T-cell (primary cell): ENCODE results near the gene JMJD8. TPM values are rescaled to one million over a fixed set of nuclear protein-coding genes. Genes with fewer than 3 reads are reported as not detected.

Source experiments
- ATAC-seq, 4 experiments: fragments of 200-7000 bp in 3 of 4; fragments of 150-1000 bp in 1 of 4; cut with Tn5 transposase; replicated peaks in 1 of 4; 1 replicate in 3 of 4; 2 replicates in 1 of 4; pipeline ENCODE4 v1.10.0; 2021; ENCODE audit warnings: moderate library complexity in 3 of 4, mild to moderate bottlenecking in 2 of 4, moderate number of reproducible peaks in 1 of 4
- CTCF ChIA-PET, 2 donors: fragments of 300-600 bp; sonication (Branson Sonifier 250); formaldehyde crosslinking; loops; one replicate each; lab custom pipeline; 2022; ENCODE audit warnings: antibody characterized with exemption in 2 of 2; lab: Charles Lee
- POLR2A ChIA-PET, 2 donors: fragments of 300-600 bp; sonication (Branson Sonifier 250); formaldehyde crosslinking; loops; one replicate each; lab custom pipeline; 2022; ENCODE audit warnings: antibody characterized with exemption in 2 of 2; lab: Charles Lee
- DNase-seq, 35 experiments: peaks; one replicate each; pipeline versions ENCODE4 v3.0.0 to v3.0.0-alpha.2; 2013 to 2023
- H3K27ac ChIP-seq: one replicate; pipeline ENCODE4 v1.5.1; 2013; ENCODE audit warnings: low read length
- H3K27me3 ChIP-seq, 2 experiments: replicated peaks in 1 of 2; 1 replicate in 1 of 2; 2 replicates in 1 of 2; pipeline versions ENCODE4 v1.6.1 to v1.7.0; 2013; ENCODE audit warnings: low read length in 1 of 2, mixed read lengths in 1 of 2; ENCODE audit not compliant: control insufficient read depth in 2 of 2, insufficient read depth in 2 of 2; ENCODE audit errors: extremely low read depth in 1 of 2
- H3K36me3 ChIP-seq, 2 donors: 1 replicate in 1 of 2; 2 replicates in 1 of 2; pipeline versions ENCODE4 v1.6.1 to v1.7.0; 2013; ENCODE audit warnings: low read length in 1 of 2; ENCODE audit not compliant: control insufficient read depth in 2 of 2, insufficient read depth in 1 of 2; ENCODE audit errors: extremely low read depth in 1 of 2
- H3K4me1 ChIP-seq, 2 experiments: 1 replicate in 1 of 2; 2 replicates in 1 of 2; pipeline versions ENCODE4 v1.6.1 to v1.7.0; 2013; ENCODE audit warnings: low read length in 2 of 2, mixed read lengths in 1 of 2; ENCODE audit not compliant: insufficient read depth in 2 of 2, control insufficient read depth in 1 of 2; ENCODE audit errors: extremely low read depth in 1 of 2
- H3K4me3 ChIP-seq, 2 donors: 1 replicate in 1 of 2; 2 replicates in 1 of 2; pipeline versions ENCODE4 v1.5.1 to v1.7.0; 2013; ENCODE audit warnings: mild to moderate bottlenecking in 2 of 2, low read length in 1 of 2, moderate library complexity in 1 of 2; ENCODE audit not compliant: control insufficient read depth in 1 of 2; ENCODE audit errors: extremely low read depth in 1 of 2
- H3K9me3 ChIP-seq: 2 replicates; pipeline ENCODE4 v1.7.0; 2013
- H3K27ac Mint-ChIP-seq, 2 donors: one replicate each; pipeline ENCODE4 v1.8.0; 2020 to 2021; ENCODE audit warnings: mild to moderate bottlenecking in 2 of 2, mixed read lengths in 2 of 2
- H3K27me3 Mint-ChIP-seq, 2 donors: one replicate each; pipeline ENCODE4 v1.8.0; 2021 to 2022; ENCODE audit warnings: mixed read lengths in 2 of 2
- H3K36me3 Mint-ChIP-seq: one replicate; pipeline ENCODE4 v1.8.0; 2021; ENCODE audit warnings: mixed read lengths
- H3K4me1 Mint-ChIP-seq, 3 donors: one replicate each; pipeline ENCODE4 v1.8.0; 2020 to 2022; ENCODE audit warnings: mixed read lengths in 3 of 3, mild to moderate bottlenecking in 1 of 3
- H3K4me3 Mint-ChIP-seq, 3 donors: one replicate each; pipeline ENCODE4 v1.8.0; 2020 to 2022; ENCODE audit warnings: mild to moderate bottlenecking in 3 of 3, mixed read lengths in 3 of 3, moderate library complexity in 3 of 3
- H3K9me3 Mint-ChIP-seq, 3 donors: one replicate each; pipeline ENCODE4 v1.8.0; 2020 to 2022; ENCODE audit warnings: mixed read lengths in 3 of 3
- WGBS: methylation state at CpG from one replicate; pipeline ENCODE4 v1.1.5; 2013; ENCODE audit warnings: missing lambda C conversion rate; ENCODE audit not compliant: insufficient coverage; 5-methylcytosine and 5-hydroxymethylcytosine counted together
- total RNA-seq, 35 experiments: library from RNA in 6 of 35; stranded (reverse) in 6 of 35; fragments of 120-200 nt in 1 of 35; gene quantifications; one replicate each; pipeline versions ENCODE4 v1.2.1 to v1.2.4 and lab custom pipeline; 2013 to 2026

Gene JMJD8
- total RNA-seq, 5 donors from 2014 or later (not counting 1 experiment from before 2014, with no cell fraction given), result 27.3 to 54.4 (median 49.1) TPM

DNA sequence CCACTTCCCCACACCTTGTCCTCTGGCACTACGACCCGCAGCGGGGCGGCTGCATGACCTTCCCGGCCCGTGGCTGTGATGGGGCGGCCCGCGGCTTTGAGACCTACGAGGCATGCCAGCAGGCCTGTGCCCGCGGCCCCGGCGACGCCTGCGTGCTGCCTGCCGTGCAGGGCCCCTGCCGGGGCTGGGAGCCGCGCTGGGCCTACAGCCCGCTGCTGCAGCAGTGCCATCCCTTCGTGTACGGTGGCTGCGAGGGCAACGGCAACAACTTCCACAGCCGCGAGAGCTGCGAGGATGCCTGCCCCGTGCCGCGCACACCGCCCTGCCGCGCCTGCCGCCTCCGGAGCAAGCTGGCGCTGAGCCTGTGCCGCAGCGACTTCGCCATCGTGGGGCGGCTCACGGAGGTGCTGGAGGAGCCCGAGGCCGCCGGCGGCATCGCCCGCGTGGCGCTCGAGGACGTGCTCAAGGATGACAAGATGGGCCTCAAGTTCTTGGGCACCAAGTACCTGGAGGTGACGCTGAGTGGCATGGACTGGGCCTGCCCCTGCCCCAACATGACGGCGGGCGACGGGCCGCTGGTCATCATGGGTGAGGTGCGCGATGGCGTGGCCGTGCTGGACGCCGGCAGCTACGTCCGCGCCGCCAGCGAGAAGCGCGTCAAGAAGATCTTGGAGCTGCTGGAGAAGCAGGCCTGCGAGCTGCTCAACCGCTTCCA lies 50.6 kb downstream of the JMJD8 start:
- Mint-ChIP-seq H3K27ac (no peak overlapping the region), H3K4me3 (no peak overlapping the region), H3K4me1 (peaks cover 7 to 8% (median 8%) of the 10 kb centered on the region in 3 donors), H3K27me3 (peaks cover 0 to 3% of the 10 kb centered on the region in 2 donors), H3K9me3 (no peaks in the 10 kb centered on the region), H3K36me3 (no peaks in the 10 kb centered on the region)
- DNase-seq (no peak), ATAC-seq (no peak)
- WGBS, result 98% methylated on average over 74 of the region's 74 CpGs
- Histone ChIP-seq H3K27me3 (no peaks in the 10 kb centered on the region), H3K4me3 (no peak overlapping the region), H3K4me1 (peaks cover 9 to 34% of the 10 kb centered on the region in 2 experiments), H3K9me3 (no peaks in the 10 kb centered on the region), H3K27ac (no peak overlapping the region), H3K36me3 (peaks cover 5 to 9% of the 10 kb centered on the region in 2 donors)
- ChIA-PET POLR2A (no interaction called here), CTCF (no interaction called here)

GRCh38 chr16:632486-633335 lies 51.4 kb downstream of the JMJD8 start:
- Histone ChIP-seq H3K36me3 (peaks cover 5 to 9% of the 10 kb centered on the region in 2 donors), H3K4me3 (no peak overlapping the region), H3K27ac (no peak overlapping the region), H3K4me1 (peaks cover 9 to 32% of the 10 kb centered on the region in 2 experiments), H3K27me3 (no peaks in the 10 kb centered on the region), H3K9me3 (no peaks in the 10 kb centered on the region)
- Mint-ChIP-seq H3K4me3 (no peak overlapping the region), H3K4me1 (peaks cover 7 to 8% (median 8%) of the 10 kb centered on the region in 3 donors), H3K9me3 (no peaks in the 10 kb centered on the region), H3K27me3 (peaks cover 0 to 3% of the 10 kb centered on the region in 2 donors), H3K27ac (no peak overlapping the region), H3K36me3 (no peaks in the 10 kb centered on the region)
- ChIA-PET CTCF (no interaction called here), POLR2A (no interaction called here)
- 96% methylated on average over 65 of the region's 67 CpGs for WGBS
- ATAC-seq, result no peak
- no peak for DNase-seq

GRCh38 chr16:631808-632358 lies 52.3 kb downstream of the JMJD8 start:
- CTCF ChIA-PET, result no interaction called here
- WGBS, result 72% methylated on average over 5 of the region's 9 CpGs

More at GRCh38 chr16:631808-632358, 52.3 kb downstream of the JMJD8 start:
- H3K4me1 Mint-ChIP-seq, result peaks cover 6 to 8% (median 7%) of the 10 kb centered on the region in 3 donors
- Histone ChIP-seq H3K4me1 (peaks cover 5 to 26% of the 10 kb centered on the region in 2 experiments), H3K4me3 (no peak overlapping the region), H3K27me3 (no peaks in the 10 kb centered on the region), H3K36me3 (peaks cover 9% of the 10 kb centered on the region in 2 donors), H3K27ac (no peak overlapping the region), H3K9me3 (no peaks in the 10 kb centered on the region)
- H3K9me3 Mint-ChIP-seq, result no peaks in the 10 kb centered on the region
- DNase-seq (no peak), ATAC-seq (no peak)
- POLR2A ChIA-PET, result no interaction called here
- no peak overlapping the region for H3K27ac Mint-ChIP-seq
- no peak overlapping the region for H3K4me3 Mint-ChIP-seq
- H3K27me3 Mint-ChIP-seq, result peaks cover 0 to 3% of the 10 kb centered on the region in 2 donors
- no peaks in the 10 kb centered on the region for H3K36me3 Mint-ChIP-seq

Other genes starting within 250 kb of the JMJD8 start
- gene CAPN15, start 156.6 kb downstream of the JMJD8 start, total RNA-seq, result 10 to 100 TPM; 61.7 to 89.0 (median 82.7) TPM
- not detected for gene PRR35, start 123.9 kb downstream of the JMJD8 start, total RNA-seq
- gene NHLRC4, start 117.3 kb downstream of the JMJD8 start, total RNA-seq, result 1 to 10 TPM; 1.3 to 5.0 (median 3.6) TPM
- 10 to 100 TPM; 38.2 to 86.9 (median 63.1) TPM for gene PIGQ, start 114.4 kb downstream of the JMJD8 start, total RNA-seq
- gene RAB40C, start 94.3 kb downstream of the JMJD8 start, total RNA-seq, result 10 to 100 TPM; 14.1 to 28.0 (median 24.4) TPM
- 1 to 10 TPM in 3 of 5 donors, under 1 TPM in 2; 0.15 to 1.5 (median 1.0) TPM for gene WFIKKN1, start 53.3 kb downstream of the JMJD8 start, total RNA-seq
- gene METTL26, start 48.0 kb downstream of the JMJD8 start, total RNA-seq, result 10 to 100 TPM; 42.1 to 94.0 (median 87.2) TPM
- 10 to 100 TPM; 19.1 to 43.0 (median 40.0) TPM for gene MCRIP2, start 42.5 kb downstream of the JMJD8 start, total RNA-seq
- 10 to 100 TPM; 19.7 to 35.7 (median 23.4) TPM for gene WDR90, start 35.0 kb downstream of the JMJD8 start, total RNA-seq
- gene RHOT2, start 16.2 kb downstream of the JMJD8 start, total RNA-seq, result 100 to 1,000 TPM; 181 to 320 (median 286) TPM
- 1 to 10 TPM; 2.0 to 3.6 (median 2.5) TPM for gene RHBDL1, start 8.7 kb downstream of the JMJD8 start, total RNA-seq
- gene STUB1, start 3.9 kb downstream of the JMJD8 start, total RNA-seq, result 100 to 1,000 TPM in 3 of 5 donors, 10 to 100 TPM in 2; 67.3 to 119 (median 114) TPM
- gene WDR24, start 6.1 kb upstream of the JMJD8 start, total RNA-seq, result 10 to 100 TPM; 10.7 to 22.4 (median 18.4) TPM
- gene FBXL16, start 21.5 kb upstream of the JMJD8 start, total RNA-seq, result 10 to 100 TPM; 16.4 to 65.5 (median 50.2) TPM
- gene METRN, start 30.8 kb upstream of the JMJD8 start, total RNA-seq, result 10 to 100 TPM in 3 of 5 donors, 1 to 10 TPM in 2; 4.2 to 18.2 (median 12.0) TPM
- 10 to 100 TPM; 22.9 to 38.8 (median 27.2) TPM for gene ANTKMT, start 36.8 kb upstream of the JMJD8 start, total RNA-seq
- gene CCDC78, start 42.1 kb upstream of the JMJD8 start, total RNA-seq, result 10 to 100 TPM in 1 of 5 donors, 1 to 10 TPM in 4; 3.1 to 17.1 (median 8.6) TPM
- 10 to 100 TPM in 4 of 5 donors, 1 to 10 TPM in 1; 9.9 to 50.1 (median 31.6) TPM for gene HAGHL, start 42.8 kb upstream of the JMJD8 start, total RNA-seq
- gene CIAO3, start 56.7 kb upstream of the JMJD8 start, total RNA-seq, result 10 to 100 TPM; 36.2 to 69.1 (median 58.6) TPM
- gene MSLN, start 76.4 kb upstream of the JMJD8 start, total RNA-seq, result under 1 TPM in 2 of 5 donors, not detected in 3; 0.55 to 0.60 TPM
- 10 to 100 TPM; 16.0 to 35.3 (median 34.5) TPM for gene RPUSD1, start 104.0 kb upstream of the JMJD8 start, total RNA-seq
- 10 to 100 TPM; 29.6 to 73.2 (median 49.5) TPM for gene CHTF18, start 104.3 kb upstream of the JMJD8 start, total RNA-seq
- not detected for gene GNG13, start 116.4 kb upstream of the JMJD8 start, total RNA-seq